Activated T-cell treated with anti-CD3 and anti-CD28 coated beads for 24 hours (primary cell): Measurements from ENCODE around the gene GCNT4.

Experiments
- DNase-seq: peaks from one replicate; pipeline ENCODE4 v3.0.0-alpha.2; 2020; ENCODE audit warnings: low read depth

Gene GCNT4

GRCh38 chr5:75016896-75017295 lies 35.5 kb downstream of the GCNT4 start:
- no peak for DNase-seq

GRCh38 chr5:75012748-75013147 lies 39.6 kb downstream of the GCNT4 start:
- DNase-seq: no peak

- DNase-seq: no peak
These were observed 41.5 kb downstream of the GCNT4 start for GRCh38 chr5:75010838-75011237.

GRCh38 chr5:75009556-75010345 lies 42.6 kb downstream of the GCNT4 start:
- no peak for DNase-seq

GRCh38 chr5:75006865-75007822 lies 45.2 kb downstream of the GCNT4 start:
- DNase-seq: no peak

- DNase-seq: no peak
These were observed 46.8 kb downstream of the GCNT4 start for GRCh38 chr5:75005561-75005960.
